GM12801 (cell line): Measurements from ENCODE around the gene SYNE2.

Experiments used
- CTCF ChIP-seq: IDR thresholded peaks from one replicate; pipeline ENCODE4 v1.5.1; 2011; ENCODE audit warnings: control low read depth; ENCODE audit not compliant: insufficient read length; ENCODE audit errors: extremely low read depth

SYNE2 gene

GRCh38 chr14:64197996-64198395 lies 345.2 kb downstream of the SYNE2 start:
- TF ChIP-seq CTCF, result no peak

- TF ChIP-seq CTCF, result no peak
Observed at GRCh38 chr14:64198486-64198885, 345.7 kb downstream of the SYNE2 start.

GRCh38 chr14:64200170-64200569 lies 347.4 kb downstream of the SYNE2 start:
- TF ChIP-seq CTCF, result no peak

- no peak for TF ChIP-seq CTCF
Observed at GRCh38 chr14:64201296-64201695, 348.5 kb downstream of the SYNE2 start.

GRCh38 chr14:64201921-64202545 lies 349.2 kb downstream of the SYNE2 start:
- TF ChIP-seq CTCF, result no peak

- TF ChIP-seq CTCF, result no peak
Observed at GRCh38 chr14:64202716-64203115, 349.9 kb downstream of the SYNE2 start.

- no peak for TF ChIP-seq CTCF
Observed at GRCh38 chr14:64203366-64204006, 350.7 kb downstream of the SYNE2 start.
